ENCODE data around the gene ASB3. TPM values are rescaled to one million over a fixed set of nuclear protein-coding genes. Genes with fewer than 3 reads are reported as not detected.
"Not testable (repeated sequence)": the region's sequence is repeated elsewhere in the genome, so short reads cannot be mapped to it uniquely, and the experiment has no call there.

The ASB3 gene
- total RNA-seq, 1 experiment from 2014 or later, result 23.1 TPM

DNA sequence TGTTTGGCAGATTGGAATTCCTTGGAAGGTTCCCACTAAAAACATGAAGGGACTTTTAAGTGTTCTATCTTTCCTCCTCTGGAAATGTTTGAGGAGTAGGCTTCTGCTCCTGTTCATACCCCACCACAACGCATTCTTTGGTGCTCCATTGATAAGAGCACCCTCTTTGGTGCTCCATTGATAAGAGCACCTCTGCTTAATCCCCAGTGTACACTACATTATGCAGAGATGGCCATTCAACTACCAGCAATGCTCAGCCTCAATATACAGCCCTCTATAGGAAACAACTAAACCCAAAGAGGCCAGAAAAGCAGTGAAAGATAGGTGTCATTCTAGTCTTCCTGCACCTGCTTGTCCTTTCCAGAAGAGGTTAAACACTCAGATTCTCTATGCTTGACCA is 21.0 kb downstream of the ASB3 start:
- H3K27me3 Mint-ChIP-seq (ENCODE audit: low read depth), result no peaks in the 10 kb centered on the region
- no peak overlapping the region for H3K9ac ChIP-seq (ENCODE audit: extremely low read depth, insufficient read length, low read length)
- no peaks in the 10 kb centered on the region for H3K9me3 Mint-ChIP-seq
- H3K23me2 ChIP-seq (ENCODE audit: insufficient read length, low read depth, low read length, poor library complexity, severe bottlenecking), result peaks cover 9% of the 10 kb centered on the region
- no peak overlapping the region for H2AFZ ChIP-seq (ENCODE audit: low read length)
- H2AK5ac ChIP-seq (ENCODE audit: insufficient read length, low read length), result no peak overlapping the region
- H2BK12ac ChIP-seq (ENCODE audit: insufficient read length, low read depth, low read length), result no peak overlapping the region
- no peak overlapping the region for H3K4me3 Mint-ChIP-seq
- H3K4me1 ChIP-seq (ENCODE audit: insufficient read depth, low read length), result no peaks in the 10 kb centered on the region
- no peak overlapping the region for H3K23ac ChIP-seq (ENCODE audit: insufficient read length, low read depth, low read length)
- peaks cover 16 to 17% of the 10 kb centered on the region in 2 experiments for H3K4me1 Mint-ChIP-seq
- H3K4me2 ChIP-seq (ENCODE audit: insufficient read depth, insufficient read length, low read length), result no peak overlapping the region
- H2BK15ac ChIP-seq (ENCODE audit: low read depth, low read length), result no peak overlapping the region
- no CpG with 5 or more reads among the region's 1 CpG for WGBS (ENCODE audit: extremely low coverage, insufficient read length, low lambda C conversion rate)
- H4K20me1 ChIP-seq (ENCODE audit: control insufficient read depth, insufficient read depth, insufficient read length), result no peaks in the 10 kb centered on the region
- H3K14ac ChIP-seq (ENCODE audit: insufficient read depth, low read length), result no peak overlapping the region
- H4K91ac ChIP-seq (ENCODE audit: insufficient read length, low read depth, low read length), result no peak overlapping the region
- no peak overlapping the region for H2BK20ac ChIP-seq (ENCODE audit: low read depth, low read length, poor library complexity, severe bottlenecking)
- no peak overlapping the region for H3K56ac ChIP-seq (ENCODE audit: insufficient read length, low read depth, low read length)
- no peak overlapping the region for H3K4ac ChIP-seq (ENCODE audit: low read depth, low read length)
- no peak overlapping the region; a peak in 1 of 7 replicates for H3K27ac Mint-ChIP-seq
- no peaks in the 10 kb centered on the region for H3K9me3 ChIP-seq (ENCODE audit: control insufficient read depth, low read depth, low read length)
- no peaks in the 10 kb centered on the region for H3K79me2 ChIP-seq (ENCODE audit: insufficient read depth, low read length)
- no peaks in the 10 kb centered on the region for H3K79me1 ChIP-seq (ENCODE audit: insufficient read depth, low read depth, low read length, poor library complexity, severe bottlenecking)
- no peak overlapping the region for H3K18ac ChIP-seq (ENCODE audit: insufficient read length, low read depth, low read length)
- no peaks in the 10 kb centered on the region for H3K27me3 ChIP-seq (ENCODE audit: insufficient read depth, low read length)
- peaks cover 6 to 16% (median 15%) of the 10 kb centered on the region in 3 experiments for H3K36me3 Mint-ChIP-seq (ENCODE audit: insufficient read depth in 1 of 3, low read depth in 3 of 3)
- H4K5ac ChIP-seq (ENCODE audit: insufficient read length, low read depth, low read length), result no peak overlapping the region
- H4K8ac ChIP-seq (replicated peaks; ENCODE audit: insufficient read length, low read depth, low read length), result no peak overlapping the region
- no peak overlapping the region for H2BK120ac ChIP-seq (ENCODE audit: low read depth, low read length, poor library complexity, severe bottlenecking)
- DNase-seq, result no peak
- no peak overlapping the region for H3K27ac ChIP-seq (ENCODE audit: insufficient read length, low read depth, low read length)
- H3T11ph ChIP-seq (ENCODE audit: low read length), result no peak overlapping the region
- no peak overlapping the region for H2BK5ac ChIP-seq (ENCODE audit: insufficient read length, low read length)
- TF ChIP-seq, protein P1, sequence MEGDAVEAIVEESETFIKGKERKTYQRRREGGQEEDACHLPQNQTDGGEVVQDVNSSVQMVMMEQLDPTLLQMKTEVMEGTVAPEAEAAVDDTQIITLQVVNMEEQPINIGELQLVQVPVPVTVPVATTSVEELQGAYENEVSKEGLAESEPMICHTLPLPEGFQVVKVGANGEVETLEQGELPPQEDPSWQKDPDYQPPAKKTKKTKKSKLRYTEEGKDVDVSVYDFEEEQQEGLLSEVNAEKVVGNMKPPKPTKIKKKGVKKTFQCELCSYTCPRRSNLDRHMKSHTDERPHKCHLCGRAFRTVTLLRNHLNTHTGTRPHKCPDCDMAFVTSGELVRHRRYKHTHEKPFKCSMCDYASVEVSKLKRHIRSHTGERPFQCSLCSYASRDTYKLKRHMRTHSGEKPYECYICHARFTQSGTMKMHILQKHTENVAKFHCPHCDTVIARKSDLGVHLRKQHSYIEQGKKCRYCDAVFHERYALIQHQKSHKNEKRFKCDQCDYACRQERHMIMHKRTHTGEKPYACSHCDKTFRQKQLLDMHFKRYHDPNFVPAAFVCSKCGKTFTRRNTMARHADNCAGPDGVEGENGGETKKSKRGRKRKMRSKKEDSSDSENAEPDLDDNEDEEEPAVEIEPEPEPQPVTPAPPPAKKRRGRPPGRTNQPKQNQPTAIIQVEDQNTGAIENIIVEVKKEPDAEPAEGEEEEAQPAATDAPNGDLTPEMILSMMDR (conservative IDR thresholded peaks at IDR 0.05), result no peak

DNA sequence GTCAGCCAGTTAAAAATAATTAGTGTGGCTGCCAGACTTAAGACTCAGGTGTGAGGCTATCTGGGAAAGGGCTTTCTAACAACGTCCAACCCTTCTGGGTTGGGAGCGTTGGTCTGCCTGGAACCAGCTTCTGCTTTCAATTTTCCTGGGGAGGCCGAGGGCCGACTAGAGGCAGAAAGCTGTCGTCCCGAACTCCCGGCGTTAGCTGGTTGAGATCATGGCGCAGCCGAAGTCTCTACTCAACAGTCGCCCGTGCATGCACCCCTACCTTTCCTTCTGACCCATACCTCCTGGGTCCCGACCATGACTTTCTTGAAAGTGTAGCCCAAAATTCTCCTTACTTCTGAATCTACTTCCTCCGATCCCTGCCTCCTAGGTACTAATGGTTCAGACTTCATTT is 29.5 kb downstream of the ASB3 start:
- not testable (repeated sequence) for H3K23ac ChIP-seq (ENCODE audit: insufficient read length, low read depth, low read length); H4K20me1 ChIP-seq (ENCODE audit: control insufficient read depth, insufficient read depth, insufficient read length); H3K9me3 ChIP-seq (ENCODE audit: control insufficient read depth, low read depth, low read length); H2AK5ac ChIP-seq (ENCODE audit: insufficient read length, low read length); H4K91ac ChIP-seq (ENCODE audit: insufficient read length, low read depth, low read length); H3K79me2 ChIP-seq (ENCODE audit: insufficient read depth, low read length); H2BK12ac ChIP-seq (ENCODE audit: insufficient read length, low read depth, low read length); DNase-seq; H3K27me3 Mint-ChIP-seq (ENCODE audit: low read depth); H3K14ac ChIP-seq (ENCODE audit: insufficient read depth, low read length); H2BK20ac ChIP-seq (ENCODE audit: low read depth, low read length, poor library complexity, severe bottlenecking); H3K27ac ChIP-seq (ENCODE audit: insufficient read length, low read depth, low read length); H3K4me2 ChIP-seq (ENCODE audit: insufficient read depth, insufficient read length, low read length); H2BK5ac ChIP-seq (ENCODE audit: insufficient read length, low read length); H3K27me3 ChIP-seq (ENCODE audit: insufficient read depth, low read length); H3K4ac ChIP-seq (ENCODE audit: low read depth, low read length); H3K23me2 ChIP-seq (ENCODE audit: insufficient read length, low read depth, low read length, poor library complexity, severe bottlenecking); H3K9ac ChIP-seq (ENCODE audit: extremely low read depth, insufficient read length, low read length); H3K4me3 Mint-ChIP-seq; H2BK120ac ChIP-seq (ENCODE audit: low read depth, low read length, poor library complexity, severe bottlenecking); H3K18ac ChIP-seq (ENCODE audit: insufficient read length, low read depth, low read length); H2BK15ac ChIP-seq (ENCODE audit: low read depth, low read length); H3K9me3 Mint-ChIP-seq; H3K4me1 ChIP-seq (ENCODE audit: insufficient read depth, low read length); H4K5ac ChIP-seq (ENCODE audit: insufficient read length, low read depth, low read length); H2AFZ ChIP-seq (ENCODE audit: low read length); H3K56ac ChIP-seq (ENCODE audit: insufficient read length, low read depth, low read length); H3K79me1 ChIP-seq (ENCODE audit: insufficient read depth, low read depth, low read length, poor library complexity, severe bottlenecking); H4K8ac ChIP-seq (replicated peaks; ENCODE audit: insufficient read length, low read depth, low read length); H3T11ph ChIP-seq (ENCODE audit: low read length)
- H3K4me1 Mint-ChIP-seq, result peaks cover 5 to 13% of the 10 kb centered on the region in 2 experiments; a peak in 3 of 4 replicates
- no CpG with 5 or more reads among the region's 14 CpGs for WGBS (ENCODE audit: extremely low coverage, insufficient read length, low lambda C conversion rate)
- H3K36me3 Mint-ChIP-seq (ENCODE audit: insufficient read depth in 1 of 3, low read depth in 3 of 3), result peaks cover 19 to 22% (median 19%) of the 10 kb centered on the region in 3 experiments
- H3K27ac Mint-ChIP-seq, result peak overlapping the region in 1 of 3 experiments; percentile 51; a peak in 2 of 7 replicates

Data from H9 (cell line).